Esophagus squamous epithelium (tissue), 4 donors: Measurements from ENCODE around the gene CIAO3.

Source experiments
- POLR2A ChIP-seq, 4 donors: fragments of 450-650 bp; IDR thresholded peaks; one replicate each; pipeline ENCODE4 v1.6.1; 2017; ENCODE audit warnings: antibody characterized with exemption in 4 of 4, mild to moderate bottlenecking in 4 of 4, moderate library complexity in 3 of 4
- TF ChIP-seq, protein P1 (sequence below), 6 experiments: fragments of 450-650 bp in 4 of 6; fragments of 200-600 bp in 2 of 6; sonication (generic) in 2 of 6; IDR thresholded peaks; one replicate each; pipeline ENCODE4 v1.5.1; 2016 to 2019; ENCODE audit warnings: antibody characterized with exemption in 6 of 6, mild to moderate bottlenecking in 4 of 6, moderate library complexity in 4 of 6

GRCh38 chr16:766820-767640, 26.2 kb upstream of the CIAO3 start:
- TF ChIP-seq, protein P1, sequence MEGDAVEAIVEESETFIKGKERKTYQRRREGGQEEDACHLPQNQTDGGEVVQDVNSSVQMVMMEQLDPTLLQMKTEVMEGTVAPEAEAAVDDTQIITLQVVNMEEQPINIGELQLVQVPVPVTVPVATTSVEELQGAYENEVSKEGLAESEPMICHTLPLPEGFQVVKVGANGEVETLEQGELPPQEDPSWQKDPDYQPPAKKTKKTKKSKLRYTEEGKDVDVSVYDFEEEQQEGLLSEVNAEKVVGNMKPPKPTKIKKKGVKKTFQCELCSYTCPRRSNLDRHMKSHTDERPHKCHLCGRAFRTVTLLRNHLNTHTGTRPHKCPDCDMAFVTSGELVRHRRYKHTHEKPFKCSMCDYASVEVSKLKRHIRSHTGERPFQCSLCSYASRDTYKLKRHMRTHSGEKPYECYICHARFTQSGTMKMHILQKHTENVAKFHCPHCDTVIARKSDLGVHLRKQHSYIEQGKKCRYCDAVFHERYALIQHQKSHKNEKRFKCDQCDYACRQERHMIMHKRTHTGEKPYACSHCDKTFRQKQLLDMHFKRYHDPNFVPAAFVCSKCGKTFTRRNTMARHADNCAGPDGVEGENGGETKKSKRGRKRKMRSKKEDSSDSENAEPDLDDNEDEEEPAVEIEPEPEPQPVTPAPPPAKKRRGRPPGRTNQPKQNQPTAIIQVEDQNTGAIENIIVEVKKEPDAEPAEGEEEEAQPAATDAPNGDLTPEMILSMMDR (IDR thresholded peaks at IDR 0.05): no peak
- no peak for TF ChIP-seq POLR2A (IDR thresholded peaks at IDR 0.05)
